Right forelimb (tissue), 1 donor: ENCODE results near the gene CBX1.

Experiments used
- DNase-seq: peaks from one replicate; pipeline ENCODE4 v3.0.0-alpha.2; 2018

The CBX1 gene

DNA sequence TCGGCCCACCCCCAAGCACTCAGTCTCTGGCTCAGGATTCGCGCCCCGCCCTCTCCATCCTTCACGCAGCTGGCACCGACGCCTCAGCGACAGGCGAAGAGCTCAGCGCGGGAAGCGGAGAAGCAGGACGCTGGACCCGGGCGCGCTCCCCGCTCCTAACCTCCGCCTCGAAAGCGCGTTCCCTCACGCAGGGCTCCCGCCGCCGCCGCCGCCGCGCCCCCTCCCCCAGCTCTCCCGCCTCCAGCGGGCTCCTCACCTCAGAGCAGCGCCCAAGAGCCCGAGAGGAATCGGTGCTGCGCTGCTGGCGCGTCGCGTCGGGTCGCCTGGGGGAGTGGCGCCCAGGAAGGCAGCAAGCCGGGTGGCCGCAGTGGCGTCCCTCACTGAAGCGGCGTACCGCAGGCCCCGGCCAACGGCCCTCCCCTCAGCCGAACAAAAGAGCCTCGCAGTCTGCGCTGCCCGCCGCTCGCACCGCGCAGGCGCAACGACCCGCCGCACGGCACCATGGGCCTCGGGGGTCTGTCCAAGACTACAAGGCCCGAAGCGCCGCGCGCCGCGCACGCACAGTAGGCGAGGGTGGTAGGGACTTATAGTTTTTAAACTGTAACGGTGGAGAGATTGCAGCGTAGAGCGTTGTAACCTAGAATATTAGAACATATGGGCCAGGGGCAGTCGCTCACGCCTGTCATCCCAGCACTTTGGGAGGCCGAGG is at the start of gene CBX1:
Gene CBX1, minus strand, starts transcription at position 467 of the 709 bp plus-strand sequence. CDS start 24,474 bp downstream, outside the sequence.
- peak; percentile 95 for DNase-seq

DNA sequence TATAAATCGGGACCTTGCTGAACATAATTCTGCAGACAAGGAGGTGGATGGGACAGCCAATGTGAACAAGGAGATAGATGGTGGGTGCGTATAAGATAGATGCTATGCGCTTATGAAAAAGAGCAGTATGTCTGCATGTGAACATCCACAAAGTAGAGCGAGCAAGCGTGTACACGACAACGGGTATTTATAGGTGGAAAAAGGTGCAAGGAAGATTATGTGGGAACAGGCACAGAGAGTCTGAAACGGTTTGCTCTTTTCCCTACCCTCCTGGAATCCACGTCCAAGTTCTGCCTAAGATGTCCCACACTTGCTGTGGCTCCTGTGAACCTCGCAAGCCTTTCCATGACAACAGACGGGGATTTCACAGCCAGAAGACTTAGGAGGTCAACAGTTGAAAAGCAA is 49.3 kb upstream of the CBX1 start:
- no peak for DNase-seq

DNA sequence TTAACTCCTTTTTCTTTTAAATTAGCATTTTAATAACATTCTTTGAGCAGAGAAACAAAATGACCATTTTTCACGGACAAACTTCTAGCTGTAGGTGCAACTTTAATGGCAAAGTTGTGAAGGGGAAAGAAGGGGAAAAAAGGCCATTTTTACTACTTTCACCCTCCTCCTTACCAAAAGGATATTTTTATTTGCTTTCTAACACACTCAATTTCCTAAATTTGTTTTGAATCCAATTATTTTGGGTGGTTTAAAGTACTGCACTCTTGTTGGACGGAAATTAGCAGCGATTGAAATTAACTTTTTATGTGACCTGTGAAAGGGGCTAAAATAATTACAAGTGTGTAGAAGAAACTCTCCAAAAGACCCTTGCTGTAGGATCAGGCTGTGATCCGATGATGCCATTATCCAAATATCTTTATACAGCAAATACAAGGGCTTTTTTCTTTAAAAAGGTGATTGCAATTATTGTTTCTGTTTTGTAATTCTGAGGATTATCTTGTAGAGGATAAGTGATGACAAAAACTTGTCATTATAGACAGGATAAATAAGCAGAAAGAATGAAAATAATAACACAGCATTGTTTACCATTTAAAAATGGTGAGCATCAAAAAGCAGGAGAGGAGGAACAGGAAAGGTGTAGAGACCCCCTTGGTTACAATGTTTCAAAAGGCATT is 48.6 kb upstream of the CBX1 start:
- no peak for DNase-seq

DNA sequence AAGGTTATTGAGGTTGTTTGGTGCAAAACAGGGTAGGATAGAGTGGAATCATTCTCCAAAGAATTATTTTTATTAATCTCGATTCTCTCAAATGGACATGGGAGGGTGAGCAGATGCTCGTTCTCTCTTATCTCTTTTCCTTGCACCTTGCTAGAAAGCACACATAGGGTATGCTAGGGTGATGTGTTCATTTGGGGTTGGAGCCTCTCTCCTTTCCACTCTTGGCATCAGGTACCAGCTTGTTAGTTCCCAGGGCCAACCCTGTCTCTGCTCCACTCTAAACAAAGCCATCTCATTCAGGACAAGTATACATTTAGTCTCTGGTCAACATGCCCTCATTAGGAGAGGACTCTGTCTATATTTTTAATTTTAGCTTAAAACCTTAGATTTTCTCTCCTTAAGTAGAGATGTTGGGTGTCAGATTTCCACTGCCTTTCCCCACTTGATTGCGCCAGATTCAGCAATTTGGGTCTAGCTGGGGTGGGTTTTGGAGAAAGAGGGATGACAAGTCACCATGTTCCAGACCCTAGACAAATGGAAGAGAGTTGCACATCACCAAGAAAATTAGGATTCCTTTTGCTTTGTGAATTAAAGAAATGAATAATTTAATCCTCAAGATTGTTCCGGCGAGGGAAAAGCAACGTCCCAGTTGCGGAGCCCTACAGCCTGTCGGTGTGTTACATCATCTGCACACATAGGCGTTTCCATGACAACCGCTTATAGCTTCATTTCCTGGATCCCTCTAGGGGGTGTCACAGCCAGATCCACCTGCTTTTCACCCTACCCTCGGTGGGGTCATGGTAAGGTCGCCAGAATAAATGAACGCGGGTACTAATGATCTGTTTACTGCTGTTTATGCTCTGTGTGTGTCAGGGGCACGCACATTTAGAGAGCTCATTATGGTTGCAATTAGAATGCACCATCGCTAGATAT is 47.8 kb upstream of the CBX1 start:
- DNase-seq, result no peak

DNA sequence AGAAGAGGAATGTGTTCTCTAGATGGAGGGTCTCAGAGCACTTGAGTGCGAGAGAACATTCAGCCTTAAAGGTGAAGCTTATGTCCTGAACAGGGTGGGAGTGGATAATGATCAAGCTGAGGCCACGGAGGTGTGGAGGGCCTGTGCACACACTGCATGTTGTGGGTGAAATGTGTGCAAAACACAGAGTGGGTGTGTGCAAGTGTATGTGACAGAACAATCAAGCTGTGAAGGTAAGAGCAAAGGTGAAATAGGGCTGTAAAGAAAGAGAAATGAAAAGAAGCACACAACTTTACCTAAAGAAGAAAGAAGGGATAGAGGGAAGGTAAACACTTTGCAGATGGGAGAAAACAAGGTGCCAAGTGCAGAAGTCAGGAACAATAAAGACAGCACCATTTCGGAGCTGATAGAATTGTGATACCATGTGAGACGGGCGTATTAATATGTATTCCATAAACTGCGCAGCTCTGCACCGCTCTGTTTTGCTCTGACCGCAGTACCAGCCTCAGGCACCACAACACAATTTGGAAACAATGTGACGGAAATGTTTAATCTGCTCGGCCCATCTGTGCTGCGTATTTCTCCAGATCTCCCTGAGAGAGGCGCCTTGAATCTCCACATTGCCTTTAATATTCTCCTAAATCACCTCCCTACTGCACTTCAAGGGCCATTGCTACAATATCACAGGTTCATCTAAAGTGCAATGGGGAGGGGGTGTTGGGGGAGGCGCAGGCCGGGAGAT is 46.9 kb upstream of the CBX1 start:
- no peak for DNase-seq

DNA sequence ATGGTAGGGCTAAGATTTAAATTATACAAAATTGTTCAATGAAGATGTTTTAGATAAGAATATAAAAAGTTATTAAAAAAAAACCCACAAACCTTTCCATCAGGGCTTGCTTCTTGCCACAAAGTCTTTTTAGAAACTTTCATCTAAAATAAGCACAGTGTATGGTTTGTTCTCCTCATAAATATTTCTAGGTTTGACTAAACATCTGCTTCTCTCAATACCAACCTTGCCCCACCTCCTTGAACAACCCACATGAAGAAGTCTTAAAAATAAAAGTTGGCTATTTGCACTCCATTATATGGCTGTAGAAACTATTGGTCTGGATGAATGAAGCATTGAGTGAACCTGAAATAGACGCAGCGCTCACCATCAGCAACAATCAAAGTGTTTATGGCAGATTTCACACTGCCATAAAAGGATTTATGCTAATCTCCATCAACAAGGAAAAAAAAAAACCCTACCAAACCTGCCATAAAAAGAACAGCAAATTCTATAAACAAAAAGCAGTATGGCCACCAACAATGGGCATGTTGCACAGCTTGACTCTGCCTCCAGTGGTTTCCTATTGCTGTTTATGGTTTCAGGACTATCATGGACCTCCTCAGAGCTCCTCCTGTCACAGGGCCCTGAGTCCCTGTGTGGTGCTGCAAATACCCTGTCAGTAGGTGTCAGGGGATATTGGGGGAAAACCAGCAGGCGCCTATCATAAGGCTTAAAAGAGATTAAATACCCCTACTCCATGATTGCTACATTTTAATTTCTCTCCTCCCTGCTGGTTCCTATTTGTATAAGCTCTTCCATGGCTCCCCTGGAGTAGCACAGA is 43.9 kb upstream of the CBX1 start:
- DNase-seq, result no peak

DNA sequence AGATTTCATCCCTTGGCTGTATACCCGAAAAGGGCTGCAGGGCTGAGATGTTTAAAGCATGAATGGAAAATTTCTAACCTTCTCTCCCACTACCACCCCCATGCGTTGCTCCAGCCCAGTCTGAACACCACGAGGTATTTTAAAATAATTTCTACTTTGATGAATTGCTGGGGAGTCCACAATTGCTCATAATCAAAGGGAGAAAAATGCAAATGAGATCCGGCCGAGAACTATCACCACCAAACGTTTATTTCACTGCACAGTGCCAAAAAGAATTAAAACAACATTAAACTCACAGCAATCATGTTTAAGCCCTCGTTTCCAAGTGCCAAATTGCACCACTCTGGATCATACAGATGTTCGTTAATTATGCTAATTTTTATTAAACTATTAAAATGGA is 43.0 kb upstream of the CBX1 start:
- DNase-seq, result no peak

DNA sequence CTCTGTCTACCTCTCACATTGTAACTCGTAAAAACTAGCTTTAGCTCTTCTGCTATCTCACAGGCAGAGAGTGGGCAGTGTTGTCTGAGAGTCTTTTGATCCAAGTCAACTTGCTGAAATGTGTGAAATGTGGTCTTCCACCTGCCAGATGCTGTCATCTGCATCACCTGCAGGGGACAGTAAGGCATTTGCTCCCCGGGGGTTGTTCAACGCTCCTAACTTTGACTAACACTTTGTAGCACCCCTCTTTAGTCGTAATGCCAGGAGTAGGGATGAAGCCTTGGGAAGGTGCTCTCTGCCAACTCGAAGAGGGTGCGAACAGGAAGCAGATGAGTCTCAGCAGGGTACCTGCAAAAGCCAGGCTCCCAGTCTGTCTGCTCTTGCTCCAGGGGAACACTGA is 42.4 kb upstream of the CBX1 start:
- DNase-seq, result no peak

DNA sequence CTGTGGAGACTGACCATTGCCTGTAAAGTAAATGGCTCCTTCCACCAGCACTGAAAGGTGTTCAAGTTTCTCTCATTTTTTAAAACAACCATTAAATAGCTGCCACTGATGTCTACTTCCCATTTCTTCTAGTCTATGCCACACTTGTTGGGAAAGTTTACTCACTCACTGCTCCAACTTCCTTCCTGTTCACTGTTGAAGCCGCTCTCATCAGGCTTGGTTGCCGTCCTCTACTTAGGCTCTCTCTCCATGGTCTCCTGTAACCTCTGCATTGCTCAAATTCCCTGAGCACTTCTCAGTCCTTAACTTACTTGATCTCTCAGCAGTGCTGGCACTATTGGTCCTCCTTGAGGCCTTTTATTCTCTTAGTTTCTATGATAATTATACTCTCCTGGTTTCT is 38.7 kb upstream of the CBX1 start:
- no peak for DNase-seq

DNA sequence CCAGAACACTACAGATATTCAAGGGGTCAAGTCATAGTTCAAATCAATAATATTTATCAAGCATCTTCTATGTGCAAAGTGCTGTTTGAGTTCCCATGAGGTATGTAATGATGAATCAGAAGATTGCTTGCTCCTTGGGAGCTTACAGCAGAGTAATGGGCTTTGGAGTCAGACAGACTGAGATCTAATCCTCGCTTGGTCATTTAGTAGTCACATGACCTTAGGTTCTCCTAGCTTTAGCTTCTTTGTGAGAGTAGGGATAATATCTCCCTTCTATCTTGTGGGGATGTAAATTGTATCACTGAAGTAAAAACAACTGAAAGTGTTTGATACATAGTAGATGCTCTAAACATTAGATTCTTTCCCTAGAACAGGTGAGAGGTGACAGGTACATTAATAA is 36.4 kb upstream of the CBX1 start:
- DNase-seq, result no peak

DNA sequence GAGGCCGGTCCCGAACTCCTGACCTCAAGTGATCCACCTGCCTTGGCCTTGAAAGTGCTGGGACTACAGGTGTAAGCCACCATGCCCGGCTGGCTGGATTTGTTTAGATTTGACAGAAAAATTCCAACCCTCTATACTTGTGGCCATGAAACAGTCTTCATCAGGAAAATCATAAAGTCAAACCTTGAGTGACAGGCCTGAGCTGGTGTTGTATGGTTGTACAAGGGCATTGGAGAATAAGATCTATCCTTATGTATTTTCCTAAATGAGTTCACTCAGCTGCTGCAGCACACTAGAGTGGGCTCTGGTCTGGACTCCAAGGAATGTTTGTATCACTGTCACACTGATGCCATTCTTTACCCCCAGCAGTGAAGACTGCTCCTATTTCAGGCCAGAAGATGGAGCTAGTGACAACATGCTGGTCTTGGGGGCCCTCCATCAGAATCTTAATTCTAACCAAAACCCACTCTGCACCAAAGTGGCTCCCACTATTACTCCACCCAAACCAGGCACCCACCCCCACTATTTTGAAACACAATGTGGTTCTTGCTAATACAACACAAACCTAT is 33.7 kb upstream of the CBX1 start:
- no peak for DNase-seq

DNA sequence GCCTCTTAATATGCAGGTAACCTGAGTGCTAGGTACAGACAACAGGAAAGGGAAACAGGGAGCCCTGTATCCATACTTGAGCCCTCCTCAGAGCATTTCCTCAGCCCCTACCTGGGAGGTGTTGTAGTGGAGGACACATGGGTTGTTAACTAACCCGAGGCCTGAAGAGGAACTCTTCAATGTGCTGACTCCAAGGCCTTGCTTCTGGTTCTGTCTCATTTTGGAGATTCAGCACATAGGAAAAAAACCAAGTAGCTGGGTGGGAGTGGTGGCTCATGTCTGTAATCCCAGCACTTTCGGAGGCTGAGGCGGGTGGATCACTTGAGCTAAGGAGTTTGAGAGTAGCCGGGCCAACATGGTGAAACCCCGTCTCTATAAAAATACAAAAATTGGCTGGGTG is 31.1 kb upstream of the CBX1 start:
- DNase-seq, result no peak

DNA sequence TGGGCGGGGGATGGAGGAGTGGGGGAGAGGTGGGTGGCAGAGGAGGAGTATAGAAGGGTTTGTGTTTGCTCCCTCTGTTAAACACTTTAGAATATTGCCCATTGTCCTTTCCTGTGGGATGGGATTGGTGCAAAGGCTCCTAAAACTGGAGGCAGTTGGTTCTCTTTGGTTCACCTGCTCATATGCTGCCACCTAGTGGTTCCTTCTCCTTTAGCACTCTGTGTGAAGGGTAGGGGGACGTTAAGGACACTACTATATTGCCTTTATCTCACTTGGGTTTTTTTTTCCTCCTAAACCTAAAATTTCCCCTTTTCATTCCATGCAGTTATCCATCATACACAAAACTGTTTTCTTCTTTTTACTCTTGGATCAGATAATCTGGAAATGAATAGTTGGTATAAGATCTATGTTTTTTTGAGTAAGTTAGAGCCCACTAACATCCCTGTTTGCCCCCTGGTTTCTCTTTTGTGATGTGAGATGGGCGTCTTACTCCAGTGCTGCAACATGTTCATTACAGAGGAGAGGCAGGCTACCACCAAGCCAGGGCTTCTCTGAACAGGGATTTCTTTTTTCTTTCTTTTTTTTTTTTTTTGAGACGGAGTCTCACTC is 30.0 kb upstream of the CBX1 start:
- DNase-seq, result peak; percentile 68

DNA sequence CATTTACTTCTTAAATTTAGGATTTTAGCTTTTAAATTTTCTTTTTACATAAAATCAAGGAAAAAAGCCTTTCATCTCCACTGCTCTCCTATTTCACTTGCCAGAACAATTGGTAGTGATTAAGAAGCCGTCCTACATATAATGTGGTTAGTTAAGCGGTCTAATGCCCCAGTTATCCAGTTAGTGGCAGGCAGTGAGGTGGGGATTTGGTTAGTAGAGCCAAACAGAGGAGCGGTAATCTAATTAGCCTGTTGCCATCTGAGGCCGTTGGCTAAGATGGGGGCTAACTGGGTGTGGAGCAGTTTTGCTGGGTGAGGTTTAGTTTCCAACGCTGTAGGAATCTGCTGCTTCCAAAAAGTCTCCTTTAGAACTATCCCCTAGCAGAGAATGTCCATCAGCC is 28.7 kb upstream of the CBX1 start:
- DNase-seq, result no peak

DNA sequence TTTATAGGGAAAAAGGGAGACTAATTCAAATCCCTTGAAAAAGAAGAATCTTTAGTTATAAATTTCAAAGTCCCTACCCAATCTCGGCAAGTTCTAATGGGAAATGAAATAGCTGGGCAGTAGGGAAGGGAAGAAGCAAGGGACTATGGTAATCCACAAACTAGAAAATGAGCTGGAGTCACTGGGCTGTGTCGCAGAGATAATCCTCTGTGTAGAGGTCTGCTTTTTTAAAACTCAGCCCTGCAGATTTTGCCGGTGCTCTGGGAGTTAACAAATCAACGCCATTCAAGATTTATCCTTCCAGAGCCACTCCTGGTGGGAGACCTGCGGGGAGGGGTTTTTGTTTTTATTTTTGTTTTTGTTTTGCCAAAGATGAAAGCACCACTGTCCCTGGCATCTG is 27.1 kb upstream of the CBX1 start:
- no peak for DNase-seq

DNA sequence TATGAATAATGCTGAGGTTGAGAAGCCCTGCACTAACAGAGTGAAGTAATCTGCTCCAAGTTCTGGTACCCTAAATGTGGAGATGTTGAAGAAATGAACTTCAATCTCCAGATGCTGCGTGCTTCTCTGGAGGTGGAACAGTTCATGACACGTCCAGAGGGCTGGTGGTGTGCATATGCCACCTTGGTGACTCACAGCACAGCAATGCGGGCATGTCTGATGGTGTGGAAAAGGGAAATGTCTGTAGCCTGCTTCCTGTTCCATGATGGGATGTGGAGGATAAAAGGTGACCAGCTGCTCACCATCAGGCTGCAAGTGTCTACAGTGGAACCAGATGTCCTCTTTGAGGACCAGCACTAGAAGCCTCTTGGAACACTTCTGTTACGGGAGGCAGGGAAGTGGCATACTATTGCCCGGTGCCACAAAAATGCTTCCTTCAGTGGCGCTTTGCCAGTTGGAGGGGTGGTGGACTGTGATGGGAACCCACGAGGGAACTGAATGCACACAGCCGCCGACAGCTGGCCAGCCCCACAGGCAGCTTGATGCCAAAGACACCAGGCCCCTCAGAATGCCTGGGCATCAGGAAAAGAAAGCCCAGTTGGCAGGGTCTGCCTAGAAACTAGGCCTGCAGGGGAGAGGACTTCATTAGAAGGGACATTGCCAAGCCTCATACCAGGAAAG is 26.2 kb upstream of the CBX1 start:
- no peak for DNase-seq

DNA sequence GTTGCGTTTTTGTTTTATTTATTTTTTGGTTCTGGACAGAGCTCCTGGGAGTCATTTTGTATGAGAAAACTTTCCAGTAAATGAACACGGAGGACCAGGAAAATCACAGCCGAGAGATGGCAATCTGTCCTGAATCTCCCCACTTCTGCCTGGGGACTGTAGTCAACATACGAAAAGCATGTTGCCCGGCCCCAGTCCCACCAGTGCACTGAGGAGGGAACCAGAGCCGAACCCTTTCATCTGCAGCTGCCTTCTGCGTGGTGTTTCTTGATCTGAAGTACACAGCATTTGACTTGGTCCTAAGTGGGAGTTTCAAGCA is 25.2 kb upstream of the CBX1 start:
- no peak for DNase-seq

DNA sequence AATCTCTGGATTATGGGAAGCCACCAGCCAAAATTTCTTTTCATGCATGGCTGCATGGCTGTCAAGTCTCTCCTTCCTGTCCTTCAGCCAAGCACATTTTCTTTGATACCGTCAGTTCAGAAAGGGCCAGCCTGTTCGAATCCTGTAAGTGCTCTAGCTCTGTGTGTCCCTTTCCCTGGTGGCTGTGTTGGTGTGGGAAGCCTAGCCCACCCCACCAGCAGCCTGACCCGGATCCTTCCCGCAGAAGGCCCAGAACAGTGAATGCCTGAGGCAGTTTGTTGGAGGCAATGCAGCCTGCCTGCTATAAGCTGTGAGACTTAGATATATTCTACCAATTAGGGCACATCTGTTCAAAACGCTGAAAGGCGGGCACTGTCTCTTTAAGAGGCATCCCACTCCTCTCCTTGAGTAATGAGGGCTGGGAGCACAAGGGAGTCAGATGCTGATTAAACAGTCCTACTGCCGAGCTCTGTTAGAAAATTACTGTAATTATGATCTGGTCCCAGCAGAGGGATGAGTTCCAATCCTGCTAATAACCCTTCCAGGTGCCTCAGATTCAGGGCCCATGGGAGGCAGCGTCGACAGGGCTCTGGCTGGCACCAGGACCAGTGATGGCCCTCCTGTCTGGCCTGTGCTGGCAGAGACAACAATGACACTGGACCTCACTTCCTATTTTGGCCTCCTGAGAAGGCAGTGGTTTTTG is 24.7 kb upstream of the CBX1 start:
- DNase-seq, result no peak

DNA sequence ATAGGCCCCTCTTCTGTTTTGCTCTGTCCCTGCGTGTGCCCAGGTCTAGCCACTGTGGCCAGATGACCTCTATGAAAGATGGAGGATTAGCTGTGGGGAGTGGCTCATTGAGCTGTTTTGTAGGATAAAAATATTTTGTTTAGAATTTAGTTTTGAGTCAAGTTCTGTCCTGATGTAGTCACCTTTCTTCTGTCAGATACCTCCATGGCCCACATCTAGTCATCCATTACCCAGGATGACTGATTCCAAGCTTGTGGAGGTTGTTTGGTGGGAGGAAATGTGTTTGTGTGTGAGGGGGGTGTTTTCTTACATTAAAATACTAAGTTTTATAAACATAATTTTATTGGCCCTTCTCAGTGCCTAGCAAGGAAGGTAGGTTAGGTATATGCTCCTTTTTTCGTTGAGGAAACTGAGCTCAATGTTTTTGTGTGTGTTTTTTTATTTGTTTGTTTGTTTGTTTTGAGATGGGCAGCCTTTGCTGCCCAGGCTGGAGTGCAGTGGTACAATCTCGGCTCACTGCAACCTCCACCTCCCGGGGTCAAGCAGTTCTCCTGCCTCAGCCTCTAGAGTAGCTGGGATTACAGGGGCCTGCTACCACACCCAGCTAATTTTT is 22.6 kb upstream of the CBX1 start:
- no peak for DNase-seq

DNA sequence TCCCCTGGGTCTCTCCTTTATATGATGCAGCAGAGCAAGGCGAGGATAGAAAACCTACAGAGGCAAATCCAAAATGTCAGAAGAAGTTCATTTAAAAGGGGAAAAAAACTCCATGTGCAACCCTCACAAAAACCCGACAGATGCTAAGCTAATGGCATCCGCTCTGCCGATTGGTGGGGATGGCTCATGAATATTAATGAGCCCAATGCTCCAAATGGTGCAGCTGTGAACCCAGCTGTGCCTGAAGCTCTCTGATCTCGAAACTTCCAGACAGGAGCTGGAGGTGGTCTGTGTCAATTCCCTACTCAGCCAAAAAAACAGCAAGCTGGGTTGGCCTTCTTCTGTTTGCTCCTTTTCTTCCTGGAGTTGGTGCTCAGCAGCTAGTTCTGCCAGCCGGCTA is 21.8 kb upstream of the CBX1 start:
- no peak for DNase-seq
